Suprapubic skin (tissue), 4 donors: Measurements from ENCODE around the gene PRAME. TPM values are rescaled to one million over a fixed set of nuclear protein-coding genes. Genes with fewer than 3 reads are reported as not detected.

Experiments used
- DNase-seq, 2 donors: peaks; one replicate each; pipeline ENCODE4 v3.0.0-alpha.2; 2019; ENCODE audit warnings: low spot score in 2 of 2
- H3K27ac ChIP-seq: fragments of 200-600 bp; sonication (generic); one replicate; pipeline ENCODE4 v1.5.1; 2019
- H3K27me3 ChIP-seq: fragments of 200-600 bp; sonication (generic); one replicate; pipeline ENCODE4 v1.5.1; 2019
- H3K36me3 ChIP-seq: fragments of 200-600 bp; sonication (generic); one replicate; pipeline ENCODE4 v1.5.1; 2019
- H3K4me1 ChIP-seq: fragments of 200-600 bp; sonication (generic); one replicate; pipeline ENCODE4 v1.5.1; 2019
- H3K4me3 ChIP-seq: fragments of 200-600 bp; sonication (generic); one replicate; pipeline ENCODE4 v1.5.1; 2019; ENCODE audit warnings: mild to moderate bottlenecking
- H3K9me3 ChIP-seq: fragments of 200-600 bp; sonication (generic); one replicate; pipeline ENCODE4 v1.5.1; 2019
- CTCF ChIP-seq, 2 donors: fragments of 200-600 bp in 1 of 2; fragments of 450-650 bp in 1 of 2; sonication (generic) in 1 of 2; IDR thresholded peaks; one replicate each; pipeline ENCODE4 v1.5.1; 2016 to 2019; ENCODE audit warnings: antibody characterized with exemption in 2 of 2, mild to moderate bottlenecking in 1 of 2, moderate library complexity in 1 of 2
- EP300 ChIP-seq: sonication (generic); formaldehyde crosslinking; IDR thresholded peaks from one replicate; pipeline ENCODE4 v1.6.1; 2017; ENCODE audit warnings: antibody characterized with exemption
- POLR2A ChIP-seq, 2 donors: fragments of 450-650 bp; IDR thresholded peaks; one replicate each; pipeline ENCODE4 v1.6.1; 2017; ENCODE audit warnings: antibody characterized with exemption in 2 of 2, mild to moderate bottlenecking in 2 of 2, moderate library complexity in 2 of 2
- POLR2AphosphoS5 ChIP-seq, 3 donors: sonication (generic); formaldehyde crosslinking; IDR thresholded peaks; one replicate each; pipeline ENCODE4 v1.6.1; 2017; ENCODE audit warnings: antibody characterized with exemption in 3 of 3
- WGBS: methylation state at CpG from one replicate; pipeline ENCODE4 v1.1.5; 2018; 5-methylcytosine and 5-hydroxymethylcytosine counted together
- total RNA-seq, 4 donors: library from RNA; depleted of rRNA; stranded (reverse); fragments of >200 nt; gene quantifications; one replicate each; pipeline ENCODE4 v1.1.0, GENCODE V29; 2016

PRAME gene
- total RNA-seq, 4 donors from 2014 or later: not detected

- Histone ChIP-seq H3K27ac (no peak overlapping the region), H3K9me3 (no peaks in the 10 kb centered on the region), H3K4me1 (no peaks in the 10 kb centered on the region), H3K4me3 (no peak overlapping the region), H3K36me3 (no peaks in the 10 kb centered on the region), H3K27me3 (peaks cover 31% of the 10 kb centered on the region)
- WGBS: 87% methylated on average over 6 of the region's 6 CpGs
- TF ChIP-seq POLR2AphosphoS5 (IDR thresholded peaks at IDR 0.05): no peak
- TF ChIP-seq POLR2A (IDR thresholded peaks at IDR 0.05): no peak
- TF ChIP-seq EP300: no peak
- TF ChIP-seq CTCF (IDR thresholded peaks at IDR 0.05): no peak
- no peak for DNase-seq
Measured at GRCh38 chr22:22571429-22571828, 12.4 kb upstream of the PRAME start.

- Histone ChIP-seq H3K4me1 (no peaks in the 10 kb centered on the region), H3K27me3 (peaks cover 39% of the 10 kb centered on the region), H3K27ac (no peak overlapping the region), H3K9me3 (no peaks in the 10 kb centered on the region), H3K4me3 (no peak overlapping the region), H3K36me3 (no peaks in the 10 kb centered on the region)
- TF ChIP-seq EP300 (no peak), POLR2A (IDR thresholded peaks at IDR 0.05) (no peak), POLR2AphosphoS5 (IDR thresholded peaks at IDR 0.05) (no peak), CTCF (IDR thresholded peaks at IDR 0.05) (no peak)
- 83% methylated on average over 5 of the region's 5 CpGs for WGBS
- DNase-seq: no peak
Measured at GRCh38 chr22:22569218-22569617, 10.2 kb upstream of the PRAME start.

GRCh38 chr22:22565981-22566380 lies 6.9 kb upstream of the PRAME start:
- H3K36me3 ChIP-seq: no peaks in the 10 kb centered on the region
- H3K27ac ChIP-seq: no peak overlapping the region
- H3K4me3 ChIP-seq: no peak overlapping the region
- no peak for DNase-seq
- WGBS: 97% methylated on average over 2 of the region's 2 CpGs
- H3K9me3 ChIP-seq: no peaks in the 10 kb centered on the region
- peaks cover 26% of the 10 kb centered on the region for H3K27me3 ChIP-seq
- H3K4me1 ChIP-seq: no peaks in the 10 kb centered on the region
- TF ChIP-seq EP300 (no peak), POLR2A (IDR thresholded peaks at IDR 0.05) (no peak), POLR2AphosphoS5 (IDR thresholded peaks at IDR 0.05) (no peak), CTCF (IDR thresholded peaks at IDR 0.05) (no peak)

- DNase-seq: no peak
- H3K4me3 ChIP-seq: no peak overlapping the region
- 85% methylated on average over 18 of the region's 25 CpGs for WGBS
- H3K27me3 ChIP-seq: peaks cover 5% of the 10 kb centered on the region
- H3K4me1 ChIP-seq: no peaks in the 10 kb centered on the region
- TF ChIP-seq EP300 (no peak), CTCF (IDR thresholded peaks at IDR 0.05) (no peak), POLR2A (IDR thresholded peaks at IDR 0.05) (no peak), POLR2AphosphoS5 (IDR thresholded peaks at IDR 0.05) (no peak)
- no peaks in the 10 kb centered on the region for H3K9me3 ChIP-seq
- no peak overlapping the region for H3K27ac ChIP-seq
- H3K36me3 ChIP-seq: no peaks in the 10 kb centered on the region
Measured at GRCh38 chr22:22558071-22558971, 744 bp downstream of the PRAME start.
